Suprapubic skin (tissue), 4 donors: ENCODE data around the gene ZNF266. TPM values are rescaled to one million over a fixed set of nuclear protein-coding genes. Genes with fewer than 3 reads are reported as not detected.

Experiments used
- DNase-seq, 2 donors: peaks; one replicate each; pipeline ENCODE4 v3.0.0-alpha.2; 2019; ENCODE audit warnings: low spot score in 2 of 2
- H3K27ac ChIP-seq: fragments of 200-600 bp; sonication (generic); one replicate; pipeline ENCODE4 v1.5.1; 2019
- H3K27me3 ChIP-seq: fragments of 200-600 bp; sonication (generic); one replicate; pipeline ENCODE4 v1.5.1; 2019
- H3K36me3 ChIP-seq: fragments of 200-600 bp; sonication (generic); one replicate; pipeline ENCODE4 v1.5.1; 2019
- H3K4me1 ChIP-seq: fragments of 200-600 bp; sonication (generic); one replicate; pipeline ENCODE4 v1.5.1; 2019
- H3K4me3 ChIP-seq: fragments of 200-600 bp; sonication (generic); one replicate; pipeline ENCODE4 v1.5.1; 2019; ENCODE audit warnings: mild to moderate bottlenecking
- H3K9me3 ChIP-seq: fragments of 200-600 bp; sonication (generic); one replicate; pipeline ENCODE4 v1.5.1; 2019
- CTCF ChIP-seq, 2 donors: fragments of 200-600 bp in 1 of 2; fragments of 450-650 bp in 1 of 2; sonication (generic) in 1 of 2; IDR thresholded peaks; one replicate each; pipeline ENCODE4 v1.5.1; 2016 to 2019; ENCODE audit warnings: antibody characterized with exemption in 2 of 2, mild to moderate bottlenecking in 1 of 2, moderate library complexity in 1 of 2
- EP300 ChIP-seq: sonication (generic); formaldehyde crosslinking; IDR thresholded peaks from one replicate; pipeline ENCODE4 v1.6.1; 2017; ENCODE audit warnings: antibody characterized with exemption
- POLR2A ChIP-seq, 2 donors: fragments of 450-650 bp; IDR thresholded peaks; one replicate each; pipeline ENCODE4 v1.6.1; 2017; ENCODE audit warnings: antibody characterized with exemption in 2 of 2, mild to moderate bottlenecking in 2 of 2, moderate library complexity in 2 of 2
- POLR2AphosphoS5 ChIP-seq, 3 donors: sonication (generic); formaldehyde crosslinking; IDR thresholded peaks; one replicate each; pipeline ENCODE4 v1.6.1; 2017; ENCODE audit warnings: antibody characterized with exemption in 3 of 3
- WGBS: methylation state at CpG from one replicate; pipeline ENCODE4 v1.1.5; 2018; 5-methylcytosine and 5-hydroxymethylcytosine counted together
- total RNA-seq, 4 donors: library from RNA; depleted of rRNA; stranded (reverse); fragments of >200 nt; gene quantifications; one replicate each; pipeline ENCODE4 v1.1.0, GENCODE V29; 2016

ZNF266 gene
- total RNA-seq, 4 donors from 2014 or later, result 16.5 to 101 (median 19.1) TPM

DNA sequence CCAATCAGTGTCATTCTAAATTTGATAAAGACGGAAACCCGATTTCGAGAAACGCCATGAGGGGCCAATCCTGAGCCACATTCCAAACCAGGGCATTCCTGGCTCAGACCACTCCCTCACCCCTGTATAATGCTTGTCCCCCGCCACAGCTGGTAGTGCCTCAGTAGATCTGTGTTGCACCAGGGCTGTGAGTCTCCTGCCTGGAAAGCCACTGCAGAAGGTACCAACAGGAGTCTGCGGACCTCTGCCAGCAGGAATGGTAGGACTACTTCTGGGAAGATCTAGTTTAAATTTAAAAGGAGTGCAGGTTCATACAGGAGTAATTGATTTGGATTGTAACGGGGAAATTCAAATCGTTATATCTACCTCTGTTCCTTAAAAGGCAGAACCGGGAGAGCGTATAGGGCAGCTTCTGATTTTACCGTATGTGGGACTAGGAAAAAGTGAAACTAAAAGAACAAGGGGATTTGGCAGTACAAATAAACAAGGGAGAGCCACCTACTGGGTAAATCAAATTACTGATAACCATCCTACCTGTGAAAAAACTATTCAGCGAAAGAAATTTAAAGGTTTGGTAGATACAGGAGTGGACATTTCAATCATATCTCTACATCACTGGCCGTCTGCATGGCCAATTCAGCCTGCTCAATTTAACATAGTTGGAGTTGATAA lies 20.8 kb upstream of the ZNF266 start:
- Histone ChIP-seq H3K9me3 (peaks cover 35% of the 10 kb centered on the region), H3K4me3 (no peak overlapping the region), H3K27me3 (no peaks in the 10 kb centered on the region), H3K4me1 (no peaks in the 10 kb centered on the region), H3K27ac (no peak overlapping the region), H3K36me3 (no peaks in the 10 kb centered on the region)
- WGBS, result 85% methylated on average over 13 of the region's 13 CpGs
- no peak for TF ChIP-seq CTCF (IDR thresholded peaks at IDR 0.05)
- TF ChIP-seq POLR2A (IDR thresholded peaks at IDR 0.05), result no peak
- no peak for TF ChIP-seq EP300
- no peak for TF ChIP-seq POLR2AphosphoS5 (IDR thresholded peaks at IDR 0.05)
- DNase-seq, result no peak

DNA sequence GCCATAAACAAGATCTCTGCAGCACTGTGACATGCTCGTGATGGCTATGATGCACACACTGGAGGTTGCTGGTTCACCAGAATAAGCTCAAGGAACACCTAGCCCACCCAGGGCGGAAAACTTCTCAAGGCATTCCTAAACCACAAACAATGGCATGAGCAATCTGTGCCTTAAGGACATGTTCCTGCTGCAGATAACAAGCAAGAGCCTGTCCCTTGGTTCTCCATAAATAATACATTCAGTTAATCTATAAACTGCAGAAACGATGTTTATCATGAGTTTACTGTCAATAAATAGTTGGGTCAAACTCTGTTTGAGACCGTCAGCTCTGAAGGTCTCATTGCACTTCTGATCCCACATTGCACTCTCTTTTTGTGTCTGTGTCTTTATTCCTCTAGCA lies 18.6 kb upstream of the ZNF266 start:
- Histone ChIP-seq H3K4me1 (no peaks in the 10 kb centered on the region), H3K27ac (no peak overlapping the region), H3K9me3 (peaks cover 50% of the 10 kb centered on the region), H3K36me3 (no peaks in the 10 kb centered on the region), H3K4me3 (no peak overlapping the region), H3K27me3 (no peaks in the 10 kb centered on the region)
- DNase-seq, result no peak
- WGBS, result 95% methylated on average over 4 of the region's 4 CpGs
- TF ChIP-seq POLR2AphosphoS5 (IDR thresholded peaks at IDR 0.05), result no peak
- TF ChIP-seq CTCF (IDR thresholded peaks at IDR 0.05), result no peak
- TF ChIP-seq EP300, result no peak
- TF ChIP-seq POLR2A (IDR thresholded peaks at IDR 0.05), result no peak

DNA sequence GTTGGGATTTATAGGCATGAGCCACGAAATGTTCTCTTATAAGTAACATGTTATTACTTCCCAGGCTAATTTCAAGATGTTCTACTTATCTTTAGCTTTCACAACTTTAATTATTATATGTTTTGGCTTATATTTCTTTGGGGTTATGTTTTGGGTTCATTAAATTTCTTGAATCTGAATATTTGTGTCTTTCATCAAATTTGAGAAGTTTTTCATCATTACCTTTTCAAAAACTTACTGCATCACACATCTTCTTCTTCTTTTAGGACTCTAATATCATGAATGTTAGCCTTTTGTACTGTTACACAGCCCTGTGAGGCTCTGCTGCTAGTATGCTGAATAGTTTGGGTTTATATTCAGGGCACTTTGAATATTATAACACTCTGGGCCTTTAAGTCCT lies 9.7 kb upstream of the ZNF266 start:
- Histone ChIP-seq H3K9me3 (peaks cover 20% of the 10 kb centered on the region), H3K27ac (no peak overlapping the region), H3K4me3 (no peak overlapping the region), H3K4me1 (no peaks in the 10 kb centered on the region), H3K27me3 (no peaks in the 10 kb centered on the region), H3K36me3 (no peaks in the 10 kb centered on the region)
- WGBS, result 94% methylated on average over 1 of the region's 1 CpG
- TF ChIP-seq CTCF (IDR thresholded peaks at IDR 0.05) (no peak), EP300 (no peak), POLR2AphosphoS5 (IDR thresholded peaks at IDR 0.05) (no peak), POLR2A (IDR thresholded peaks at IDR 0.05) (no peak)
- no peak for DNase-seq

DNA sequence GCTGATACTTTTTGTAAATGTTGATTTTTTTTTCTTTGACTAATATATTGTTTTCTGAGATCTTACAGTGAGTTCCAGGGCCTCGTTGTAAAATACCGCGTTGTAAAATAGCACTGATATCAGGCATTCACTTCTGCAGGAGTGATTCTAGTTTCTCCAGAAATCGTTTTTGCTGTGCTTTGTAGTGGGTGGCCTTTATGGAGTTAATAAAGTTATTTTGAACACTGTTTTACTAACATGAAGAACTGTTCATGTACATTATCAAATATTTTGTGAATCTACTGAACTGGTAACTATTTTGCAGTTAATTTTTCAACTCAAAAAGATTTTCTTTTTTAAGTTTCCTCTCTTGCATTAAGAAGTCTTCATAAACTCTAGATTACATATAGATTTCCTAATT lies 985 bp upstream of the ZNF266 start:
- Histone ChIP-seq H3K4me3 (no peak overlapping the region), H3K9me3 (no peaks in the 10 kb centered on the region), H3K36me3 (peaks cover 19% of the 10 kb centered on the region), H3K4me1 (peaks cover 23% of the 10 kb centered on the region), H3K27me3 (no peaks in the 10 kb centered on the region), H3K27ac (no peak overlapping the region)
- no peak for DNase-seq
- WGBS, result 80% methylated on average over 4 of the region's 4 CpGs
- TF ChIP-seq EP300 (no peak), CTCF (IDR thresholded peaks at IDR 0.05) (no peak)

- 90% methylated on average over 5 of the region's 7 CpGs for WGBS
- Histone ChIP-seq H3K36me3 (peaks cover 67% of the 10 kb centered on the region), H3K4me3 (no peak overlapping the region), H3K27ac (no peak overlapping the region), H3K9me3 (no peaks in the 10 kb centered on the region), H3K27me3 (no peaks in the 10 kb centered on the region), H3K4me1 (peaks cover 22% of the 10 kb centered on the region)
- TF ChIP-seq POLR2A (IDR thresholded peaks at IDR 0.05) (no peak), CTCF (IDR thresholded peaks at IDR 0.05) (no peak), POLR2AphosphoS5 (IDR thresholded peaks at IDR 0.05) (no peak), EP300 (no peak)
- no peak for DNase-seq
Measured at GRCh38 chr19:9431475-9431874, 3.9 kb downstream of the ZNF266 start.
